G401 (cell line): ENCODE measurements around the gene RASGRF2. TPM values are rescaled to one million over a fixed set of nuclear protein-coding genes. Genes with fewer than 3 reads are reported as not detected.

Source experiments
- DNase-seq: peaks from one replicate; pipeline ENCODE4 v3.0.0-alpha.2; 2015; ENCODE audit warnings: low spot score
- in situ Hi-C: cut with HindIII; loops from 2 replicates; pipeline ENCODE4 v1.10.0; 2016; ENCODE audit warnings: low sequenced_read_pairs, mixed read lengths
- total RNA-seq: library from RNA; depleted of rRNA; stranded (reverse); fragments of >200 nt; shearing (Covaris generic); gene quantifications from 2 replicates; pipeline ENCODE4 v1.2.3, GENCODE V29; 2014

RASGRF2 gene
- total RNA-seq, 1 experiment from 2014 or later = not detected

GRCh38 chr5:80973027-80973426 lies 12.9 kb downstream of the RASGRF2 start:
- DNase-seq = no peak
- in situ Hi-C loops = no loop called here

GRCh38 chr5:80975065-80975464 lies 14.9 kb downstream of the RASGRF2 start:
- in situ Hi-C loops = no loop called here

GRCh38 chr5:80976985-80977384 lies 16.8 kb downstream of the RASGRF2 start:
- in situ Hi-C loops = no loop called here
- no peak for DNase-seq

More at GRCh38 chr5:80975065-80975464, 14.9 kb downstream of the RASGRF2 start:
- DNase-seq = no peak

- in situ Hi-C loops = no loop called here
Measured at GRCh38 chr5:80977764-80978163, 17.6 kb downstream of the RASGRF2 start.

GRCh38 chr5:80978772-80979317 lies 18.7 kb downstream of the RASGRF2 start:
- in situ Hi-C loops = no loop called here
- no peak for DNase-seq

More at GRCh38 chr5:80977764-80978163, 17.6 kb downstream of the RASGRF2 start:
- no peak for DNase-seq

- in situ Hi-C loops = no loop called here
- DNase-seq = no peak
Measured at GRCh38 chr5:80982093-80982492, 21.9 kb downstream of the RASGRF2 start.

- in situ Hi-C loops = no loop called here
- no peak for DNase-seq
Measured at GRCh38 chr5:80985600-80986228, 25.6 kb downstream of the RASGRF2 start.

- DNase-seq = no peak
- in situ Hi-C loops = no loop called here
Measured at GRCh38 chr5:80986382-80986781, 26.2 kb downstream of the RASGRF2 start.

- DNase-seq = no peak
- in situ Hi-C loops = no loop called here
Measured at GRCh38 chr5:80987078-80987766, 27.1 kb downstream of the RASGRF2 start.

GRCh38 chr5:80988419-80988935 lies 28.3 kb downstream of the RASGRF2 start:
- in situ Hi-C loops = no loop called here
- DNase-seq = no peak

- in situ Hi-C loops = no loop called here
- DNase-seq = no peak
Measured at GRCh38 chr5:80989883-80990282, 29.7 kb downstream of the RASGRF2 start.

GRCh38 chr5:80990527-80990926 lies 30.4 kb downstream of the RASGRF2 start:
- in situ Hi-C loops = no loop called here
- no peak for DNase-seq

GRCh38 chr5:80990971-80991370 lies 30.8 kb downstream of the RASGRF2 start:
- in situ Hi-C loops = no loop called here
- no peak for DNase-seq

- no peak for DNase-seq
- in situ Hi-C loops = no loop called here
Measured at GRCh38 chr5:80995908-80996307, 35.7 kb downstream of the RASGRF2 start.

- DNase-seq = no peak
- in situ Hi-C loops = no loop called here
Measured at GRCh38 chr5:80998590-80998979, 38.4 kb downstream of the RASGRF2 start.

GRCh38 chr5:81003811-81004386 lies 43.7 kb downstream of the RASGRF2 start:
- no peak for DNase-seq
- in situ Hi-C loops = no loop called here

GRCh38 chr5:81005708-81006107 lies 45.5 kb downstream of the RASGRF2 start:
- in situ Hi-C loops = no loop called here
- no peak for DNase-seq

- DNase-seq = no peak
- in situ Hi-C loops = no loop called here
Measured at GRCh38 chr5:81006231-81006630, 46.1 kb downstream of the RASGRF2 start.

GRCh38 chr5:81006947-81007636 lies 46.9 kb downstream of the RASGRF2 start:
- in situ Hi-C loops = no loop called here
- no peak for DNase-seq

GRCh38 chr5:81007637-81008027 lies 47.5 kb downstream of the RASGRF2 start:
- no peak for DNase-seq
- in situ Hi-C loops = no loop called here
